GM18858 (cell line): ENCODE measurements around the gene WWOX.

Source experiments
- ATAC-seq: cut with Tn5 transposase; IDR thresholded peaks from one replicate; pipeline ENCODE4 v1.9.1; 2021; ENCODE audit not compliant: unreplicated experiment

The WWOX gene

DNA sequence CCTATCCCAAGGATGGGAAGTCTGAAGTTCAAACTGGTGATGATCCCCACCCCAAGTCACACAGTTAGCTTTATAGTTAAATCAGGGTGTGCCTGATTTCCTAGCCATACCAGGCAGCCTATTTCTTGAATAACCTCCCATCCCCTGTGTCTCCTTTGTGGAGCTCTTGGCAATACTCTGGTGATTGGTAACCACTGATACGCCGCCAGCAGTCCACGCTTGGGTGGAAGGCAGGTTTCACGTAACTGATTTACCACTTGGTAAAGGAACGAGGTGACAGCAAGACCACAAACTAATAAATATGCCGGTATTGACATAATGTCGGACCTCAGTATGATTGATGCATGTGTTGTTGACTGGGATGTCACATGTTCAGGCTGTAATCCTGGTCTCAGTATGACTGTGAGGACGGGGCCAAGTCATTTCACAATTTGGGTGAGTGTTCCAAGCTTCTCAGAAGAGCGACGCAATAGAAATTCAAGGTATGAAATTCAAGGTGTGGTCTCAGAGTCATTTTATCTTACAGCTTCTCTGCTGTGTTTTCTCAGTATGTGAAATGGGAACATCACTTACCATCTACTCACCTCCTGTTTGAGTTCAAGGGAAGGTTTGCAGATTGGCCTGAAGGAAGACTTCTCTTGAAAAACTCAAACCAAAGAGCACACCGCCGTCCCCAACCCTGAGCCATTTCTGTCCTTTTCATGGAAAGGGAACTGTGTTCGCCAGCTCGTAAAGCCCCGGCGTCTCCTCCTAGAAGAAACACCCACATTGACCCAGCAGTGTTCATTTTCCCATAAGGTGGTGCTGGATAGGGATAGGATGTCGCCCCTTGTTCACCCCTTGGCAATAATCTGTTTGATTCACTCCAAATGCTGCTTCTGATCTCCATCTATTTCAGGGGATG, 678.9 kb downstream of the WWOX start:
- ATAC-seq: peak; percentile 51

DNA sequence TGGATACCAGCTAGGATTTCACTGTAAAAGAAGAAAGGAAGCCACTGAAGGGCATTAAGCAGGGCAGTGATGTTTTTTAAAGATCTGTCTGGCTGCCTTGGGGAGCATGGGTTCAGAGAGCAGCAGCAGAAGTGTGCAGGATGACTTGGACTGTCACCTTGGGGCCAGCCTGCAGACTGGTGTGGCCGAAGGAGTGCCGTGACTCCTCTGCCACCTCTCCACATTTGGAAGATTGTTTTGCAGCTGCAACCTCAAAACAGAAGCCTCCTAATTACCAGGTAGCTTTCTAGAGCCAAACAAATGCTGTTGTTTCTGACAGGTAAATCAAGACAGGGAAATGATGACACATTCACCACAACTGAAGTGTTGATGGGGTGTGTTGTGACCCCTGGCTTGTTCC, 681.4 kb downstream of the WWOX start:
- ATAC-seq: no peak

GRCh38 chr16:78782572-78782971, 683.1 kb downstream of the WWOX start:
- ATAC-seq: no peak

DNA sequence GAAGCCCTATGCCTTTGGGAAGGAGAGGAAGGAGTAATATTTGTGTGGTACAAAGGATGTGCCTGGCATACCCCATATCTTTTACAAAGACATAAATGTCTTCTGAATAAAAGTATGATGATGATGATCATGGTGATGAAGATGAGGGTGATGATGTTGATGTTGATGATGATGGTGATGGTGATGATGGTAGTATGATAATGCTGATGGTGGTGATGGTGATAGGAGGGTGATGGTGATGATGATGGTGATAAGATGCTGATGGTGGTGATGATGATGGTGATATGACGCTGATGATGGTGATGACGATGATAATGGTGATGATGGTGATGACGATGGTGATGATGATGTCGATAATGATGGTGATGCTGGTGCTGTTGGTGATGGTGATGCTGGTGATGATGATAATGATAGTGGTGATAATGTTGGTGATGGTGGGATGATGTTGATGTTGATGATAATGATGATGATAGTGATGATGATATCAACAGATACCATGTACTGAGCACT, 684.2 kb downstream of the WWOX start:
- ATAC-seq: no peak

DNA sequence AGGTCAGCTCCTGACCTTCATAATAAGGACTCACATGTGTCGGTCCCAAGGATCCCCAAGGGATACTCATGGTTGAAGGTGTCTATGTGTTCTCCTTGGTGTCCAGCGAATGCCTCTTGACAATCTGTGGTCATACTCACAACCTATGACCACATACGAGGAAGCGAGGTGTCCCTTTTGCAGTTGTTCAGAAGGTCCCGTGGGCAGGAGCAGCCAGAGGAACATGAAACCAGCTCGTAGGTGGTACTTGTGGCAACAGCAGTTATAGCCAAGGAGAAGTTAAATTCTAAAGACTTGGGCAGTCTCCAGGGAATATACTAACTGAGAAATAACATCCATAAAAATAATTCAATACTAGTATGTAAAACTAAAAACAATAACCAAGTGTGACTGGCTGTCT, 685.3 kb downstream of the WWOX start:
- no peak for ATAC-seq

DNA sequence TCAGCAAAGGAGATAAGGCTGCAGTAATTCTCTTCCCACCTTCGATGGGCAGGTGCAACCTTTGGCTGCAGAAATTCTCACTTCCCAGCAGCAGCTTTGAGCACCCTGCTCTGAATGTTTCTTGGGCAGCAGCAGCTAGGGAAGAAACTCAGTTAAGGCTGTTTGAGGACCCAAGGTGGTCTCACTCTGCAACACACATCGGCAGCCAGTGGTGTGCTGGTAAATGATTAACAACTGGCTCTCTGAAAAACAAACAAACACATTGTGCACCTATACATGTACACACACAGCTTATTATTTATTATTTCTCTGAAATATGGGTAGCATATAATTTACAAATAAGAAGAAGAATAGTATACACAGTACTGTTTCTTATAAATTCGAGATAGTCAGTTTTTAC, 685.8 kb downstream of the WWOX start:
- no peak for ATAC-seq

GRCh38 chr16:78786635-78787034, 687.2 kb downstream of the WWOX start:
- ATAC-seq: no peak

DNA sequence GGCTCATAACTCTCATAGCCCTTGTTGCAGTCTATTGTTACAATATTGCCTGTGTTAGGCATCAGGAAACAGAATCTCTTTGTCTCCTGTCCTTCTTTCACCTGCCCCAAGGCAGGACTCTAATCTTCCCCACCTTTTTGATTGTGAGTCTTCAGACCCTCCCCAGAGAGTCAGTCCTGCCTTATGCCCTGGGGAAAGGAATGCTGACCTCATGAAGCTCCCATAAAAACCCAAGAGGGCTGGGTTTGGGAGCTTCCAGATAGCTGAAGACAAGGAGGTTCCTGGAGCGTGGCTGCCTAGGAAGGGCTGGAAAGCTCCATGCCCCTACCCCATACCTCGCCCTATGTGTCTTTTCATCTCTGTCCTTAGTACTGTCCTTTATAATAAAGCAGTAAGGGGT, 688.8 kb downstream of the WWOX start:
- no peak for ATAC-seq

DNA sequence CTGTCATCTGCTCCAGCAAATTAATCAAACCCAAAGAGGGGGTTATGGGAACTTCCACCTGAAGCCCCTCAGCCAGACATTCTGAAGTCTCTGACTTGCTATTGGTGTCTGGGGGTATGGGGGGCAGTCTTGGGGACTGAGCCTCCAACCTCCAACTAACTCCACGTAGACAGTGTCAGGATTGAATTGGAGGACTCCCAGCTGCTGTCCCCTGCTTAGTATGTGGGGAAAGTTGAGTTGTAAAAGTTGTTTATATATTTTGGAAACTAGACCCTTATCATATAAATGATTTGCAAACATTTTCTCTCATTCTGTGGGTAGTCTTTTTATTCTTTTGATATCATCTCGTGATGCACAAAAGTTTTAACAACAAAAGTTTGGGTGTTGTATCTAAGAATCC, 689.2 kb downstream of the WWOX start:
- no peak for ATAC-seq

DNA sequence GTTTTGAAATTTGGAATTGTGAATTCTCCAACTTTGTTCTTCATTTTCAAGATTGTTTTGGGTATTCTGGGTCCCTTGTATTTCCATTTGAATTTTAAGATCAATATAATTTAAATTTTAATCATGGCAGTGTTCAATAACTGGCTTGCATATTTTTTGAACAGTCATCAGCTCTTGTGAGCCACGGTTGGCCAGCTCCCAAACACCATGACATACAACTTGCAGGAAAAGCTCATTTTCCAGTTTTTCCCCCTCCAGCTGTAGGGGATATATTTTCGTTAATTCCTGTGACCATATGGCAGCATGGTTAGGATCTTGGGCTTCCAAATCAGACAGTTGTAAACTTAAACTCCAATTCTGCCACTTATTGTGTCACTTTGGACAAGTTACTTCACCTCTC, 690.1 kb downstream of the WWOX start:
- ATAC-seq: no peak

GRCh38 chr16:78791011-78791410, 691.6 kb downstream of the WWOX start:
- ATAC-seq: no peak

DNA sequence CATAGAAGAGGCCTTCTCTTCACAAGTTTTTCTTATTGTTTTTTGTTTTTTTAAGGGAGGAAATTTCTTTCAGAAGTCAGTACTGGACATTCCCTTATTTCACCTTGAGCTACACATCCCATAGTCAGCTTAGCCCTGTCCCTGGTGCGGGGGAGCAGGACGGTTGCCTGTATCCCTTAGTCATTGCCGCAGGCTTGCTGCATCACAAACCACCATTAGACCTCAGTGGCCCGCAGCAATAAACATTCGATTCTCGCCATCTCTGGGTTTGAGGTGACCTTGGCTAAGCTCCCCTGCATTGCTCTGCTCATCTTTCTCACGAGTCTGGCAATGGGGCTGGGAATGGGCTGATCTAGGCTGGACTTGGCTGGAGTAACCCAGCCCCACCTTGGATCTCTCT, 692.5 kb downstream of the WWOX start:
- ATAC-seq: no peak

DNA sequence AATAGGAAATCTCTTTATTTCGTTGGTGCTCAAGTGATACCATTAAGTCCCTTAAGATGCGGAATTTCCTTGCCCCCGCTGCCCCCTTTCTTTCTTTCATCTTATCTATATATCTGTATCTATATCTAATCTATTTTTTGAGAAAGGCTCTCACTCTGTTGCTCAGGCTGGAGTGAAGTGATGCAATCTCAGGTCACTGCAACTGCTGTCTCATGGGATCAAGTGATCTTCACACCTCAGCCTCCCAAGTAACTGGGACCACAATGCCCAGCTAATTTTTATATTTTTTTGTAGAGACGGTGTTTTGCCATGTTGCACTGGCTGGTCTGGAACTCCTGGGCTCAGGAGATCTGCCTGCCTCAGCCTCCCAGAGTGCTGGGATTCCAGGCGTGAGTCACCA, 693.5 kb downstream of the WWOX start:
- ATAC-seq: no peak

DNA sequence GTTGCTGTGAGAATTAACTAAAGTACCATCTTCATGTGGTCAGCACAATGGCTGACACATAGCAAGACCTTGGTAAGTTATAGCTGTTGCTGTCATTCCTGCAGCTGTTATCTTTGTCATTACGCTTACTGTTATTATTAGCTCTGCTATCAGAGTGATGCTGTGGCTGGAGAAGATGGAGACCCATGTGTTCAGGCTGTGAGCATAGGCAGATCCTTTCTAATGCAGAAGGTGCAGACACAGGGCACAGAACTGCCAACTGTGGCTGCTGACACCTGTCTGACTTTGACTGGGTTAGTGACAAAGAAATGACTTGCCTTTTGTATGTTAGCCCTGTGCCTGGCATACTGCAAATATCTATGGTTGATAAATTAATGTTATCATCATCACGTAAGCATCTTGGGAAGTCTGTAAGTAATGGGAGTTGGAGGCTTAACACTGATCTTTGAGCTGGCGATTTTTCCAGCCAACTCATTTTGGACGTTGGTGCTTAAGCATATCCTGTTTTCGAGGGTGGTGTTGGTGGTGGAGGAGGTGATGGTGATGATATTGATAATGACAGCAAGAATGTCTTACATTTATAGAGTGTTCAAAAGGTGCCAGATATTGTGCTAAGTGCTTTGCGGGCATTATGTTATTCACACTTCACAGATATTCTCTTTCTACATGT, 695.3 kb downstream of the WWOX start:
- ATAC-seq: no peak

- ATAC-seq: no peak
These were observed 696.0 kb downstream of the WWOX start for GRCh38 chr16:78795433-78795832.

DNA sequence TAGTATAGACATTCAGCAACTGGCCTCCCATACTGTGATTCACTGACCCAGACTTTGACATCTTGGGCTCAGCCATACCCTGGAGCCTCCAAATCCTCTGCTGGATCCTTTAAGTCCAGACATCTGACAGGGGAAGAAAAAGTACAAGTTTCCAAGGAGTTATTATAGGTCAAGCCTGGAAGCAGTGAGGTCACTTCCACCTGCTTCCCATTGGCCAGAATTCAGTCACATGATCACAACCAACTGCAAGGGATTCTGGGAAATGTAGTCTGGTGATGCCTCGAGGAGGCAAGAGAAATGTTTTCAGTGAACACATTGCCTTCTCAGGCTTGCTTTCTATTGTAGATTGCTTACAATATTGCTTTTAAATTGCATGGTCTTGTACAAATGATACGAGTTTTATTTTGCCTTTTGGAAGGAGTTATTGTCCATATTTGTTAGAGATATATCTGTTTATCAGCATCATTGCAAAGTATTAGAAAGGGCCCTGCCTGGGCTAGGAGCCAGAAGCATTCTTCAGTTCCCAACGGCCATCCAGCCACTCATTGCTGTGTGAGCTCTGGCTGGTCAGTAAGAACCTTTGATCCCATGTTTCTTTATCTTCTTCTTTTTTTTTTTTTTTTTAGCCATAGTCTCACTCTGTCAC, 696.9 kb downstream of the WWOX start:
- no peak for ATAC-seq

DNA sequence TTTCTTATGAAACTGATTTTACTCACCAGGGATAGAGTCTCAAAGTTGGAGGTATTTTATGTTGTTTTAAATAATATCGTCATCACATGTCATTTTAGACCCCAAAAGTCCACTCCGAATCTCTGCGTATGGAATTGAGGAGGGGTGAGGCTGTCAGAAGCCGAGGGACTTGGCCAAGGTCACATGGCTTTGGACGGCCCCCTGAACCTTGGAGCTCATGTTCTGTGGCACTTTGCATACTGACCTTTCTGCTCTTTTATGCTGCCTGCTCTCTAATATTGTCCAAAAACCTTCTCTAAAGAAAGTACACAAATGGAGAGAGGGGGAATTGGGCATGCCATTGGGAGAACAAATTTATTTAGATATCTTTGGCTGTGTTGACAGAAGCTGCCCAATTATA, 700.0 kb downstream of the WWOX start:
- no peak for ATAC-seq

GRCh38 chr16:78800523-78800922, 701.1 kb downstream of the WWOX start:
- ATAC-seq: no peak

DNA sequence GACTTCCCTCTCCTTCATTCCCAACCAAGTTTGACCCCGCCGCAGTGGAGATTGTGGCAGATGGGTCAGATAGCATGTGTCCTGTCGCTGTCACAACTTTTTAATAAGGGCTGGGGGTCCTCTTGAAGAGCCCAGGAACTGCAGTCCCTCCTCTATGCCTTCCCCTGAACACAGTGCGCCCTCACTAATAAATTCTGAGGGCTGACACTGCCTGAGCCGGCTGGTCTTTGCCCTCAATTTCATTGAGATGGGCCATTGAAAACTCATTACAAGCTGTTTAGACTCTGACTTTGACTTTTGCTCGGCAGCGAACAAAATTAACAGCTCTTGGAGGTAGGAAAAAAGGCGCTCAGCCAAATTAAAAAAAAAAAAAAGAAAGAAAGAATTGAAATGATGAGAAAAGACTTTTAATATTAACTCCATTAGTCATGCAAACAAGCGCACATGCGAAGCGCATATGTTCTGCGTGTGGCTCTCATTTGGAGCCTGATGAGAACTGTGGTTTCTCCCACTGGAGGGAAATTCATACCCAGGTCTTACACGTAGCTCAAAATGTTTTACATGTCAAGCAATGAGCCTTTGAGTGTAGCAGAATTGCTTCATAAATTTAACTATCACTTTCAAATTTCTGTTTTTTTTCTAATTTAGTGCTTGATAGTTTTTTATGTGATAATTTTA, 704.7 kb downstream of the WWOX start:
- ATAC-seq: no peak

DNA sequence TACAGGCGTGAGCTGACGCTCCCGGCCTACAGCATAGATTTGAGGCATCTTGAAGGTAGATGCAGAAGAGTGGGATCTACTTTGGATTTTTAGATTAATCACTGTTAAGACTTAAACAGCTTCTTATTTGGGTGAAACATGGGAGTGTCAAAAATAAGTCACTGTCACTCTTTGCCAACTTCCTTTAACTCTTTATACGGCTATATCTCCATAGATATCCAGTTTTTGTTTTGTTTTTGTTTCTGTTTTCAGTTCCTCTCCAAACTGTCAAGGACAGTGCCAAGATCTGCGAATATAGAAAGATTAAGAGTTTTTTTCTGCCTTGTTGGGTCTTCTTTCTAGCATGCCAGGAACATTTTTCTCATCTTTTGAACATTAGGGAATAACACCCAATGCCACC, 706.1 kb downstream of the WWOX start:
- no peak for ATAC-seq

- no peak for ATAC-seq
These were observed 711.8 kb downstream of the WWOX start for GRCh38 chr16:78811247-78811646.
